HepG2 (cell line): ENCODE data around the gene RNH1. TPM values are rescaled to one million over a fixed set of nuclear protein-coding genes. Genes with fewer than 3 reads are reported as not detected.

Experiments used
- ATAC-seq: fragments of 200-7000 bp; cut with Tn5 transposase; 3 replicates; pipeline ENCODE4 v1.9.1; 2020; ENCODE audit warnings: mild to moderate bottlenecking, moderate library complexity
- BruUV-seq: library from RNA; stranded (reverse); fragments of 400-500 nt; replicated peaks from 2 replicates; lab custom pipeline; 2021; lab: Mats Ljungman, UMichigan
- CTCF ChIA-PET: fragments of 300-600 bp; formaldehyde crosslinking; extraction: SDS; loops from one replicate; lab custom pipeline; 2021; ENCODE audit warnings: low total read pairs, inconsistent platforms, low intra/inter-chr PET ratio; lab: Yijun Ruan, JAX
- POLR2A ChIA-PET: fragments of 350-600 bp; sonication (Branson Sonifier 250); formaldehyde crosslinking; loops from one replicate; lab custom pipeline; 2020; ENCODE audit warnings: antibody characterized with exemption, inconsistent platforms; lab: Yijun Ruan, JAX
- DNase-seq: peaks from one replicate; pipeline ENCODE4 v3.0.0-alpha.2; 2015; ENCODE audit warnings: low spot score
- FAIRE-seq: peaks from 3 replicates; lab custom pipeline; 2011; peaks lifted over from hg19 to GRCh38; lab: Jason Lieb, UNC
- H2AFZ ChIP-seq: one replicate; pipeline ENCODE4 v1.6.1; 2011; ENCODE audit warnings: low read length, inconsistent platforms
- H3K27ac ChIP-seq: fragments of 300-600 bp; 3 replicates; pipeline ENCODE4 v1.8.0; 2011; ENCODE audit warnings: mixed run types, mild to moderate bottlenecking, mixed read lengths, low read length, inconsistent platforms; ENCODE audit not compliant: insufficient read depth; ENCODE audit errors: extremely low read length
- H3K27me3 ChIP-seq, 2 experiments: fragments of 200-600 bp in 1 of 2; 2 replicates in 1 of 2; 3 replicates in 1 of 2; pipeline versions ENCODE4 v1.6.0 to v1.8.0; 2011; ENCODE audit warnings: low read length in 2 of 2, mild to moderate bottlenecking in 2 of 2, moderate library complexity in 2 of 2, inconsistent platforms in 1 of 2; ENCODE audit not compliant: insufficient read depth in 2 of 2, control insufficient read depth in 1 of 2
- H3K36me3 ChIP-seq, 2 experiments: fragments of 200-600 bp in 1 of 2; replicated peaks in 1 of 2; 2 replicates in 1 of 2; 3 replicates in 1 of 2; pipeline versions ENCODE4 v1.5.1 to v1.8.0; 2011; ENCODE audit warnings: low read length in 2 of 2, inconsistent platforms in 1 of 2; ENCODE audit not compliant: insufficient read depth in 2 of 2, control insufficient read depth in 1 of 2
- H3K4me1 ChIP-seq: 2 replicates; pipeline ENCODE4 v1.5.1; 2012; ENCODE audit warnings: low read length, inconsistent platforms; ENCODE audit not compliant: insufficient read depth
- H3K4me2 ChIP-seq: 2 replicates; pipeline ENCODE4 v1.6.0; 2011; ENCODE audit warnings: low read depth, low read length, inconsistent platforms
- H3K4me3 ChIP-seq, 3 experiments: fragments of 200-600 bp in 1 of 3; sonication (generic), shearing (Covaris generic) in 1 of 3; replicated peaks in 1 of 3; 2 replicates each; pipeline ENCODE4 v1.5.1; 2011 to 2016; ENCODE audit warnings: low read length in 3 of 3, inconsistent platforms in 2 of 3, low read depth in 2 of 3, mild to moderate bottlenecking in 2 of 3, control low read depth in 1 of 3, mixed read lengths in 1 of 3; ENCODE audit not compliant: insufficient read depth in 1 of 3
- H3K79me2 ChIP-seq: one replicate; pipeline ENCODE4 v1.6.1; 2011; ENCODE audit warnings: low read length, inconsistent platforms; ENCODE audit not compliant: insufficient read depth
- H3K9ac ChIP-seq: 2 replicates; pipeline ENCODE4 v1.6.0; 2011; ENCODE audit warnings: mild to moderate bottlenecking, low read depth, low read length, inconsistent platforms; ENCODE audit not compliant: insufficient read depth
- H3K9me3 ChIP-seq: 2 replicates; pipeline ENCODE4 v1.5.1; 2012; ENCODE audit warnings: mild to moderate bottlenecking, low read length
- H4K20me1 ChIP-seq: 2 replicates; pipeline ENCODE4 v1.6.0; 2011; ENCODE audit warnings: inconsistent platforms, mild to moderate bottlenecking, low read length, moderate library complexity; ENCODE audit not compliant: insufficient read depth
- KAT2B ChIP-seq: fragments of 150-350 bp; IDR thresholded peaks from 2 replicates; pipeline ENCODE4 v1.6.1; 2014; ENCODE audit warnings: low read depth, low read length, borderline replicate concordance
- KDM5A ChIP-seq: fragments of 200-600 bp; sonication (generic); IDR thresholded peaks from 2 replicates; pipeline ENCODE4 v1.7.0; 2018; ENCODE audit warnings: antibody characterized with exemption, mild to moderate bottlenecking, low read length, borderline replicate concordance
- SETDB1 ChIP-seq: sonication (generic); formaldehyde crosslinking; IDR thresholded peaks from 2 replicates; pipeline ENCODE4 v1.5.1; 2020; ENCODE audit warnings: missing genetic modification reagents, mild to moderate bottlenecking, borderline replicate concordance
- TFAP4 ChIP-seq: sonication (generic); IDR thresholded peaks from 2 replicates; pipeline ENCODE4 v1.6.1; 2016; ENCODE audit warnings: low read depth, borderline replicate concordance
- ZNF256 ChIP-seq: sonication (generic); formaldehyde crosslinking; conservative IDR thresholded peaks from 2 replicates; pipeline ENCODE4 v1.4.0; 2020; ENCODE audit warnings: missing genetic modification reagents
- ZNF619 ChIP-seq: sonication (generic); formaldehyde crosslinking; IDR thresholded peaks from 2 replicates; pipeline ENCODE4 v1.4.0; 2020; ENCODE audit warnings: mild to moderate bottlenecking, missing genetic modification reagents
- ZNF775 ChIP-seq: sonication (generic); formaldehyde crosslinking; IDR thresholded peaks from 2 replicates; pipeline ENCODE4 v1.4.0; 2020; ENCODE audit warnings: missing genetic modification reagents, mild to moderate bottlenecking, moderate library complexity, borderline replicate concordance
- ZNF850 ChIP-seq: sonication (generic); formaldehyde crosslinking; conservative IDR thresholded peaks from 2 replicates; pipeline ENCODE4 v1.9.0; 2021; ENCODE audit warnings: mild to moderate bottlenecking, missing genetic modification reagents
- ZSCAN29 ChIP-seq: sonication (generic); formaldehyde crosslinking; conservative IDR thresholded peaks from 2 replicates; pipeline ENCODE4 v1.4.0; 2020; ENCODE audit warnings: mild to moderate bottlenecking, missing genetic modification reagents
- WGBS: methylation state at CpG from one replicate; pipeline ENCODE4 v1.1.6; 2017; ENCODE audit warnings: low lambda C conversion rate; 5-methylcytosine and 5-hydroxymethylcytosine counted together
- in situ Hi-C: cut with HindIII; loops from 2 replicates; pipeline ENCODE4 v1.10.0; 2017; ENCODE audit warnings: low pct_unique_long_range_greater_than_20kb; ENCODE audit not compliant: extremely low pct_ligation_motif_present
- intact Hi-C: fragments of 100-400 bp; cut with micrococcal nuclease; formaldehyde crosslinking; loops from one replicate; pipeline ENCODE4 v1.10.0; 2022; ENCODE audit not compliant: unreplicated experiment
- polyA plus RNA-seq, 8 experiments: library from polyadenylated mRNA; depleted of rRNA in 3 of 8; stranded (reverse) in 7 of 8; unstranded in 1 of 8; fragments of >200 nt; fragmentation: Illumina TruSeq in 4 of 8; extraction: Trizol in 4 of 8; gene quantifications; 2 replicates each; pipeline versions ENCODE4 v1.2.1 to v1.2.3, GENCODE V29; 2011 to 2016; ENCODE audit warnings: low read depth in 4 of 8, missing spikeins in 1 of 8, mixed read lengths in 1 of 8; ENCODE audit not compliant: insufficient read depth in 1 of 8
- total RNA-seq, 5 experiments: library from RNA; depleted of rRNA; stranded (reverse); fragments of >200 nt; fragmentation: Illumina TruSeq; extraction: Trizol; gene quantifications; 2 replicates each; pipeline ENCODE4 v1.2.3, GENCODE V29; 2016; ENCODE audit warnings: low read depth in 1 of 5
- TF ChIP-seq, protein P1 (sequence below): sonication (generic); formaldehyde crosslinking; IDR thresholded peaks from 2 replicates; pipeline ENCODE4 v1.5.1; 2020; ENCODE audit warnings: missing genetic modification reagents, mild to moderate bottlenecking, borderline replicate concordance
- TF ChIP-seq, protein P2 (sequence below): sonication (generic); formaldehyde crosslinking; IDR thresholded peaks from 2 replicates; pipeline ENCODE4 v1.4.0; 2020; ENCODE audit warnings: mild to moderate bottlenecking, missing genetic modification reagents

RNH1 gene
- total and polyA plus RNA-seq, 2 of the 13 experiments (the other 11 are each of a cell fraction or from before 2014, with no cell fraction given) = 36.0 to 74.1 TPM

- peak; percentile 3 for ATAC-seq
- CTCF ChIA-PET = no interaction called here
- Histone ChIP-seq H3K4me2 (peak overlapping the region; percentile 86), H4K20me1 (no peaks in the 10 kb centered on the region), H3K9me3 (no peaks in the 10 kb centered on the region), H3K9ac (no peak overlapping the region), H3K27ac (no peak overlapping the region), H3K27me3 (peaks cover 11 to 27% of the 10 kb centered on the region in 2 experiments), H3K4me1 (peaks cover 70% of the 10 kb centered on the region), H2AFZ (no peak overlapping the region), H3K79me2 (no peaks in the 10 kb centered on the region), H3K4me3 (peak overlapping the region in 1 of 3 experiments; percentile 71; a peak in 1 of 6 replicates), H3K36me3 (no peaks in the 10 kb centered on the region)
- no peak for FAIRE-seq
- BruUV-seq = no TSS peak
- POLR2A ChIA-PET = interaction anchor here (0.6 to 1.4 kb wide), 4 partner anchors 9 to 34 kb away, joined by 3 to 5 read pairs (median 4); partner anchors contain the start of gene HRAS
- 33% methylated on average over 17 of the region's 27 CpGs for WGBS
- intact Hi-C loops = loop anchor here (10.0 kb wide), 1 partner anchor 61 kb away; the partner anchor contains the start of gene IRF7
- DNase-seq = no peak
- in situ Hi-C loops = loop anchor here (10.0 kb wide), 1 partner anchor 71 kb away; the partner anchor contains the start of genes CDHR5 and SCT
- TF ChIP-seq, protein P1, sequence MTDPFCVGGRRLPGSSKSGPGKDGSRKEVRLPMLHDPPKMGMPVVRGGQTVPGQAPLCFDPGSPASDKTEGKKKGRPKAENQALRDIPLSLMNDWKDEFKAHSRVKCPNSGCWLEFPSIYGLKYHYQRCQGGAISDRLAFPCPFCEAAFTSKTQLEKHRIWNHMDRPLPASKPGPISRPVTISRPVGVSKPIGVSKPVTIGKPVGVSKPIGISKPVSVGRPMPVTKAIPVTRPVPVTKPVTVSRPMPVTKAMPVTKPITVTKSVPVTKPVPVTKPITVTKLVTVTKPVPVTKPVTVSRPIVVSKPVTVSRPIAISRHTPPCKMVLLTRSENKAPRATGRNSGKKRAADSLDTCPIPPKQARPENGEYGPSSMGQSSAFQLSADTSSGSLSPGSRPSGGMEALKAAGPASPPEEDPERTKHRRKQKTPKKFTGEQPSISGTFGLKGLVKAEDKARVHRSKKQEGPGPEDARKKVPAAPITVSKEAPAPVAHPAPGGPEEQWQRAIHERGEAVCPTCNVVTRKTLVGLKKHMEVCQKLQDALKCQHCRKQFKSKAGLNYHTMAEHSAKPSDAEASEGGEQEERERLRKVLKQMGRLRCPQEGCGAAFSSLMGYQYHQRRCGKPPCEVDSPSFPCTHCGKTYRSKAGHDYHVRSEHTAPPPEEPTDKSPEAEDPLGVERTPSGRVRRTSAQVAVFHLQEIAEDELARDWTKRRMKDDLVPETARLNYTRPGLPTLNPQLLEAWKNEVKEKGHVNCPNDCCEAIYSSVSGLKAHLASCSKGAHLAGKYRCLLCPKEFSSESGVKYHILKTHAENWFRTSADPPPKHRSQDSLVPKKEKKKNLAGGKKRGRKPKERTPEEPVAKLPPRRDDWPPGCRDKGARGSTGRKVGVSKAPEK (CRISPR knock-in tag) = no peak
- TF ChIP-seq ZNF850 (CRISPR knock-in tag) (no peak), ZNF775 (CRISPR knock-in tag) (no peak), SETDB1 (CRISPR knock-in tag) (no peak), ZSCAN29 (CRISPR knock-in tag) (no peak), ZNF256 (CRISPR knock-in tag) (no peak), KDM5A (no peak), TFAP4 (peak; percentile 76; the same call in 1 of the 2 replicates), ZNF619 (CRISPR knock-in tag) (no peak), KAT2B (no peak)
- TF ChIP-seq, protein P2, sequence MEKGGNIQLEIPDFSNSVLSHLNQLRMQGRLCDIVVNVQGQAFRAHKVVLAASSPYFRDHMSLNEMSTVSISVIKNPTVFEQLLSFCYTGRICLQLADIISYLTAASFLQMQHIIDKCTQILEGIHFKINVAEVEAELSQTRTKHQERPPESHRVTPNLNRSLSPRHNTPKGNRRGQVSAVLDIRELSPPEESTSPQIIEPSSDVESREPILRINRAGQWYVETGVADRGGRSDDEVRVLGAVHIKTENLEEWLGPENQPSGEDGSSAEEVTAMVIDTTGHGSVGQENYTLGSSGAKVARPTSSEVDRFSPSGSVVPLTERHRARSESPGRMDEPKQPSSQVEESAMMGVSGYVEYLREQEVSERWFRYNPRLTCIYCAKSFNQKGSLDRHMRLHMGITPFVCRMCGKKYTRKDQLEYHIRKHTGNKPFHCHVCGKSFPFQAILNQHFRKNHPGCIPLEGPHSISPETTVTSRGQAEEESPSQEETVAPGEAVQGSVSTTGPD (CRISPR knock-in tag) = no peak
Measured at GRCh38 chr11:553083-553987, 46.3 kb upstream of the RNH1 start.
